Measurements from ENCODE around the gene TEKT5.

DNA sequence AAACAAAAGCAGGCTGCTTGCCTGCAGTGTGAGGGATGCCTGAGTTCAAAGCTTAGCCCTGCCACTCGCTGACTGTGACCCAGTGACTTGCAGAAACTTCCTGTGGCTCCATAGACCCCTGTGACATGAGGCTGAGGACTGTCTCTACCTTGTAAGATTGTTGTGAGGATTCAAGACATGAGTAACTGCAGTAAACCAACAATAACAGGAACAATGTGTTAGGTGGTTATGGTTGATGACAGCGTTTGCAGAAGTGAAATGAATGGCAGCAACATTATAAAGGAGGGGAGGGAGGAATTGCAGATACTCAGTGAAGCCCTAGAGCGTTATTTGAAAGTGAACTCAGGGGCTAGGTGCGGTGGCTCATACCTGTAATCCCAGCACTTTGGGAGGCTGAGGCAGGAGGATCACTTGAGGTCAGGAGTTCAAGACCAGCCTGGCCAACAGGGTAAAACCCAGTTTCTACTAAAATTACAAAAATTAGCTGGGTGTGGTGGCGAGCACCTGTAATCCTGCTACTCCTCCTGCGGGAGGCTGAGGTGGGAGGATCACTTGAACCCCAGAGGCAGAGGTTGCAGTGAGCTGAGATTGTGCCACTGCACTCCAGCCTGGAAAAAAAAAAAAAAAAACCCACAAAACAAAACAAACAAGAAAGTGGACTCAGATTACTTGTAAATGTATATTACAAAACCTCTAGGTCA lies 80.8 kb downstream of the TEKT5 start:
- TF ChIP-seq CTCF (IDR thresholded peaks at IDR 0.05) (no peak), POLR2A (IDR thresholded peaks at IDR 0.05; ENCODE audit: low read depth) (no peak), EP300 (IDR thresholded peaks at IDR 0.05) (no peak)

Data from esophagus muscularis mucosa (tissue), 4 donors.